GM19351 (cell line): Measurements from ENCODE around the gene TMEM94.

ENCODE experiments used
- ATAC-seq: cut with Tn5 transposase; IDR thresholded peaks from one replicate; pipeline ENCODE4 v1.9.1; 2021; ENCODE audit warnings: mild to moderate bottlenecking, moderate library complexity; ENCODE audit not compliant: unreplicated experiment

Gene TMEM94

DNA sequence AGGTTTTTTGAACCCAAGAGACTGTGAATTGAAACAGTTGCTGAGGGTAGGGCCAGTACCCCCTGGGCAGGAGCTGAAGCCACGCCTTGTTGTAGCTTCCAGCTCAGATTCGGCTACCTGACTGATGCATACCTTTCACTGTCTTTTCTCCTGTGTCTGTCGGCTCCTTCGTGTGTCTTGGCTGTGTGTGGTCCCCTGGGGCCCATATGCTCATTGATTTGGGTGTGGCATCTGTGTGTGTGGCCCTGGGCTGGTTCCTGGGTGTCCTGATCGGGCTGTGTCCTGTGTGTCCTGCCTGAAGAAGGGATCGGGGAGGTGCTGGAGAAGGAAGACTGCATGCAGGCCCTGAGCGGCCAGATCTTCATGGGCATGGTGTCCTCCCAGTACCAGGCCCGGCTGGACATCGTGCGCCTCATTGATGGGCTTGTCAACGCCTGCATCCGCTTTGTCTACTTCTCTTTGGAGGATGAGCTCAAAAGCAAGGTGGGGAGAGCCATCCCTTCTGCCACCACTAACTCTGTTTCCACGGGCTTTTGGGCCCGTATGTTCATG lies 38.0 kb downstream of the TMEM94 start:
- ATAC-seq = no peak

DNA sequence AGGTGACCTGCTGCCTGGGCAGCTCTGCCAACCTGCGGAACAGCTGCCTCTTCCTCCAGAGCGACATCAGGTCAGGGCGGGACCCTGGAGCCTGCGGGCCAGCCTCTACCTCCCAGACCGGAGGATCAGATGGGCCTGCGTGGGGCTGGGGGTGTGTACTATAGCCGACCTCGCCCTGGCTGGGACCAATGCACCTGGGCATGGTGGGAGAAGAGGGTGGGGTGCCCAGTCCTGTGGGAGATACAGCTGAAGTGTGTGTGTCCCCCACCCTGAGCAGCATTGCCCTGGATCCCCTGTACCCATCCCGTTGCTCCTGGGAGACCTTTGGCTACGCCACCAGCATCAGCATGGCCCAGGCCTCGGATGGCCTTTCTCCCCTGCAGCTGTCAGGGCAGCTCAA lies 39.6 kb downstream of the TMEM94 start:
- ATAC-seq = no peak

DNA sequence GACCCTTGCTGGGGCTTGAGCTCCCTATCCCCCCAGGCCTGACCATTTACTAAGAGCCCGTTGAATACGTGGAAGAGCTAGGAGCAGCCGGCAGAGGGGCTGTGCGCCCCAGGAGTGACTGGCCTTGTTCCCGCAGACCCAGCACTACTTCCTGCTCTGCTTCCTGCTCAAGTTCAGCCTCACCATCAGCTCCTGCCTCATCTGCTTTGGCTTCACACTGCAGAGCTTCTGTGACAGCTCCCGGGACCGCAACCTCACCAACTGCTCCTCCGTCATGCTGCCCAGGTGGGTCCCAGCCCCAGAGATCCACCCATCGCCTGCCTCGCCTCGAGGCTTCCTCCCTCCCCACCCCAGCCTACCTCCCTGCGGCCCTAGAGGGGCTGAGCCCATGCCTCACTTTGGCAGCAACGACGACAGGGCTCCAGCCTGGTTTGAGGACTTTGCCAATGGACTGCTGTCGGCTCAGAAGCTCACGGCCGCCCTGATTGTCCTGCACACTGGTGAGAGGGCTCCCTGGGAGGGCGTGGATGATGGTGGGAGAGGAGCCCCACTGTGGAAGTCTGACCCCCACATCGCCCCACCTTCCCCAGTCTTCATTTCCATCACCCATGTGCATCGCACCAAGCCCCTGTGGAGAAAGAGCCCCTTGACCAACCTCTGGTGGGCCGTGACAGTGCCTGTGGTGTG lies 41.7 kb downstream of the TMEM94 start:
- no peak for ATAC-seq

DNA sequence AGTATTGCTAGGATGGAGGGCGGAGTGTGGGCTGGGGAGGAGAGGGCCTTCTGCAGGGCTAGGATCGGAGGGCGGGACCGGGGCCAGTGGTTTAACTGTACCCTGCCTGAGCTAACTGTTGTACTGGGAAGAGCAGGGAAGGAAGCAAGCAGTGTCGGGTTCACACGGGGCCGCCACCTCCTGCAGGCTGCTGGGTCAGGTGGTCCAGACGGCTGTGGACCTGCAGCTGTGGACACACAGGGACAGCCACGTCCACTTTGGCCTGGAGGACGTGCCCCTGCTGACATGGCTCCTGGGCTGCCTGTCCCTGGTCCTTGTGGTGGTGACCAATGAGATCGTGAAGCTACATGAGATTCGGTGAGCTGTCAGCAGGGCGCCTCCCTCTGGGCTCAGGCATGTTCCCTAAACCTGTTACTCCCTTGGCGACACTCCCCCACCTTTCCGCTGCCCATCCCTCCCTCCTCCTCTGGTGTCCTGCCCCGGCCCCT lies 42.3 kb downstream of the TMEM94 start:
- ATAC-seq = no peak

DNA sequence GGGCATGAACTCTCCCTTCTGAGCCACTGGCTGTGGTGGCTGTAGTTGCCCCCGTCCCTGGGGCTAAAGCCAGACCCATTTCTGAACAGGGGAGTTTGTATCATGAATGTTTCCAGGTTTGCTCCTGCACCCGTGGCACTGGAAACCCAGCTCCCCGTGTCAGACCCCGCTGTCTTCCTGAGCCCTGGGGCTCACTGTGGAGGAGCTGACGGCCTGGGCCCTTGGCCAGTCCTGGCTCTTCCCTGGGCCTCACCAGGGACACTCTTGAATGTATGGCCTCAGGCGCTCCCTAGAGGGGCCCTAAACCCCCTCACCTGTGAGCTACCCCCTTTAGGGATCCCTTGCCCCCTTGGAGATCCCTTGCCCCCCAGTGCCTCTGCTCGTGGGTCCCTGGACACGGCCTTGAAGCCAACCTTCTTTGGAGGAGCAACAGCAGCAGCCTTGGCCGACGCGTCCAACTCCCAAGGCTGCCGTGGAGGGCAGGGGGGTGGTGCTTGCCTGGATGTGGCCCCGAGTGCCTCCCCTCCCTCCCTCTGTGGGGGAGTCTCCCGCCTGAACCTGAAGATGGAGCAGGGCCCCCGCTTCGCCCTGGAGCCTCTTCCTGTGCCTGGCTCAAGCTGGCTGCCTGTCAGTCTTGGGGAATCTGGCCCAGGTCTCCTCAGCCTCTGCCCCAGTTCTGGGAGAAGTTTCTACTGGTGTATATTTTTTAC lies 43.0 kb downstream of the TMEM94 start:
- no peak for ATAC-seq

DNA sequence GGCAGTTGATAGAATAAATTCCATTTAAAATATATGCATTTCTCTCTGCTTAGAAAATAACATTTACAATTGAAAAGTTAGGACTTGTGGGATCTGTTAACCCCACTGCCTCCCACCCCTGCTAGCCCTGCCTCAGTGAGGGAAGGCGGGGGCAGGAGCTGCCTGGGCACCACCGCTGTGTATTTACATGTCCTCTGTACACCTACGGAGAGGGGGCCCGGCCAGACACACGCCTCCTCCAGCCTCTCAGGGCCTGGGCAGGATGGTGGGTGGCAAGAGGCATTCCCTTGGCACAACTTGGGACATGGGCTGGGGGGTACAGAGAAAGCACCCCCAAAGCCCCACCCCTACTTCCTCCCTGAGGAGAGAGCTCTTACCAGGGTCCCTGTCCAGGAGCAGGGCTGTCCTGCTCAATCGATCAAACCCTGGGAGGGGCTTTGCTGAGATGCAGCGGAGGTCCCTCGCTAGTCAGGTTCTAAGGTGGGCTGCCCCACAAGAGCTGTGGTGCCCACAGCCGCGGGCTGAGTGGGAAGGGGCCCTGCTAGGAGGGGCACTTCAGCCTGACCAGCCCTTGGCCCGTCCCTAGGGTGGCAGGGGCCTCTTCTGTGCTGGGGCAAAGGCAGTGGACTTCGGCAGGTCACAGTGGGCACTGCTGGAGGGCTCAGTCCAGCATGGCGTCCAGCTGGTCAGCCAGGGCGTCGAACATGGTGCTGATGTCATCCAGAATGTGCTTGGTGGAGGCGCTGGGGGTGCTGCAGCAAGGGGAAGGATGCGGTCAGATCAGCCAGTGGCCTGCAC lies 44.2 kb downstream of the TMEM94 start:
- no peak for ATAC-seq

DNA sequence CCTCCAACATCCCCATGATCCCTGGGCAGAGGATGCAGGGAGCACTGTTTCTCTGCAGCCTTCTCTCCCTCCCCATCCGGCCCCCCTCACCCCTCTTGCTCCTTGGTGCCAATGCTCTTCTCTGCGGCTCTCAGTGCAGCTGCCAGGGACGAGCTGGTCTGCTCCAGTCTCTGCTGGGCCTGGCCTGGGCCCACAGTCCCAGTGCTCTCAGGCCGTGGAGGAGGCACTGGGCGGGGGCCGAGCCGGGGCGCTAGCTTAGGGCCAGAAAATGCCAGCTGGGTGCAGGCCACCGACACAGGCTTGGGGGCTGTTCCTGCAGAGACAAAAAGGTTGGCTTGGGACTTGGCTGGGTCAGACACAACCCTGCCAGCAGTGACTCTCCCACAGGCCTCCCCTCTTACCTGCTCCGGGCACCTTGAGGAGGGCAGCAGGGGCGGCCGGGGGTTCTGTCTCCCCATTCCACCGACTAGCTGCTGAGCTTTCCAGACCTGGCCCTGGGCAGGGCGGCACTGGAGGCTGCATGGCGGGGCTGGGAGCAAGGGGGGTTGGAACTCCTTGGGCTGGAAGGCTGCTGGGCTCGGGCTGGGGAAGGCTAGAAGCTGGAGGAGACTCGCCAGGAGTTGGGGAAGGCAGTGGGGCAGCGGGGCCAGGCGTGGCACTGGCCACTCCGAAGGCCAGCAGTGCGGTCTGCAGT lies 45.1 kb downstream of the TMEM94 start:
- no peak for ATAC-seq

DNA sequence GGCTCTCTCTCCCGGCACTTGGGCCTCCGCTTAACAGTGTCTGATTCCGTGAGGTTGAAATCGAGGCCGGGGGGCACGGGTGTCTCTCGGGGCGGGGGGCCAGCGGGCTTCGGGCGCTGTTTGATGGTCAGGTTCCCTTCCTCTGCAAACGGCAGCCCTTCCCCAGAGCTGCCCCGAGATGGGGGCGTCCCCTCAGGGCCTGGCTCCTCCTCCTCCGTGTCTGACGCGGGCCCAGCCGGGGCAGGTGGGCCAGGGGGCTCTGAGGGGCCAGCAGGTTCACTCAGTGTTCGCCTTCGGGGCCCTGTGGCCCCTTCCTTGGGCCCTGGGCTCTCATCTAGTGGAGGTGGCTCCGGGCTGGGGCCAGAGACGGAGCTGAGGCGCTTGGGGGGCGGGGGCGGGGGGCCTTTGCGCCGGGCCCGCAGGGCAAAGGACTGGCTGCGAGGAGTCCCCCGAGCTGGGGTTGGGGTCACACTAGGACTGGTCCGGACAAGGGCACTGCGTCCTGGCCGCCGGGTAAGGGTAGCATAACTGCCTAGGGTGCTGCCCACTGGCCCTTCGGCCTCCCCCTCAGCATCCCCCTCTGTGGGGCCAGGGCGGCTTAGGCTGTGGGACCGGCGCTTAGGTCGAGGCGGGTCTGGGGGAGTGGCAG lies 45.8 kb downstream of the TMEM94 start:
- no peak for ATAC-seq

DNA sequence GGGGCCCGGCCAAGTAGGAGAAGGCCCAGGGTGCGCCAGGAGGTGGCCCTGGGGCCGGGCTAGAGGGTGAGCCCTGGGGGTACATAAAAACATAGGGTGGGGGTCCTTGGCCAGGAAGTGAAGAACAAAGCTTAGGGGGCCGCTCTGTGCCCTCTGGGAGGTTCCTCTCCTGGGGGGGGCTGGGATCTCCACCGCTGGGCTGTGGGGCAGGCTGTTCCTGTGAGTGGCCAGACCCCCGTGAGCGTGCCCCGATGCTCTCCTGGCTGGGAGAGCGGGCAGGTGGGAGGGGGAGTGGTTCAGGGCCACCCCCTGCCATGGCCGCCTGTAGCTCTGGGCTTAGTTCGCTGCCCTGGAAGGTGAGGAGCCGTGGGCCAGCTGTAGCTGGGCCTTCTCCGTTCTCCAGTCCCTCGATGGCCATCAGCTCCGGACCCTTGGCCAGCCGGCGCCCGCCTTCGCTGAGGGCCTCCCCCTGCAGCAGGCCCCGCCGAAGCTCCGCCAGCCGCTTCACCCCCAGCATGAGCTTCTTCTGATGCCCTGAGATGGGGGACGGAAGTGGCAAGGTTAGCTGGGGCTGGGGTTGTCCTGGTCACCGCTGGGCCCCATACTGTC lies 46.4 kb downstream of the TMEM94 start:
- no peak for ATAC-seq

DNA sequence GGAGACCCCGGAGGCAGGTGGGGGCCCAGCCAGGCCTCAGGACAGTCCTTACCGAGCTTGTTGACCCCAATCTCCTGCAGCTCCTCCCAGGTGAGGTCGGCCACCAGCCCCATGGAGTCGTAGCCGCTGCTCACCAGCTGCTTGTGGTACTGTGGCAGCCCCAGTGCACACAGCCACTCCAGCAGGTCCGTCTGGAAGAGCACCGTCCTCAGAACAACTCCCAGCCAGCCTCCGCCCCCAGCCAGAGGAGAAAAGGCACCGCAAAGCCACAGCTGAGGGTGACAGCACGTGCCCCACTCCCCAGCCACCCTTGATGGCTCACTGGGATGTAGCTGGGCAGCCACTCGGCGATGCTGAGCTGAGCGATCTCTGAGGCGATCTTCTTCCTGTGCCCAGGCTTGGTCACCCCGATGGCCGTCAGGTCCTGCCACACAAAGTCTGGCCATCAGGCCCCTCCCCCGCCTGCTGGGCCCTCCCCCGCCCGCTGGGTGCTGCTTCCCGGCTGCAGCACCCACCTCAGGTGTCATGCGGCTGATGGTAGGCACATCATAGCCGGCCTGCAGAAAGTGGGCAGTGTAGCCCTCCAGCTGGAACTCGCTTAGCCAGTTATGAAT lies 47.0 kb downstream of the TMEM94 start:
- no peak for ATAC-seq

DNA sequence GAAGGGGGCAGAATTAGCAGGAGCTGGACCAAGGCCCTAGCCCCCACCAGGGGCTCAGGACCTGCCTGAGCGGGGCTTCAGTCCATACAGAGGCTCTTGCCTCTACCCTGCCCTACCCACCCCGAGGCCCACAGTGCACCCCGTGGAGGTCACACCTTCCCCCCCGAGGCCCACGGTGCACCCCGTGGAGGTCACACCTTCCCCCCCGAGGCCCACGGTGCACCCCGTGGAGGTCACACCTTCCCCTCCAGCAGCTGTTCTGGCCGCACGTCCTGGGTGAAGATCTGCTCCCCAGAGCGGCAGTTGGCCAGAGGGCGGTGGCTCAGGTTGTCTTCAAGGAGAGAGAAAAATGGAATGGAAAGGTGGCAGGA lies 47.5 kb downstream of the TMEM94 start:
- ATAC-seq = no peak

DNA sequence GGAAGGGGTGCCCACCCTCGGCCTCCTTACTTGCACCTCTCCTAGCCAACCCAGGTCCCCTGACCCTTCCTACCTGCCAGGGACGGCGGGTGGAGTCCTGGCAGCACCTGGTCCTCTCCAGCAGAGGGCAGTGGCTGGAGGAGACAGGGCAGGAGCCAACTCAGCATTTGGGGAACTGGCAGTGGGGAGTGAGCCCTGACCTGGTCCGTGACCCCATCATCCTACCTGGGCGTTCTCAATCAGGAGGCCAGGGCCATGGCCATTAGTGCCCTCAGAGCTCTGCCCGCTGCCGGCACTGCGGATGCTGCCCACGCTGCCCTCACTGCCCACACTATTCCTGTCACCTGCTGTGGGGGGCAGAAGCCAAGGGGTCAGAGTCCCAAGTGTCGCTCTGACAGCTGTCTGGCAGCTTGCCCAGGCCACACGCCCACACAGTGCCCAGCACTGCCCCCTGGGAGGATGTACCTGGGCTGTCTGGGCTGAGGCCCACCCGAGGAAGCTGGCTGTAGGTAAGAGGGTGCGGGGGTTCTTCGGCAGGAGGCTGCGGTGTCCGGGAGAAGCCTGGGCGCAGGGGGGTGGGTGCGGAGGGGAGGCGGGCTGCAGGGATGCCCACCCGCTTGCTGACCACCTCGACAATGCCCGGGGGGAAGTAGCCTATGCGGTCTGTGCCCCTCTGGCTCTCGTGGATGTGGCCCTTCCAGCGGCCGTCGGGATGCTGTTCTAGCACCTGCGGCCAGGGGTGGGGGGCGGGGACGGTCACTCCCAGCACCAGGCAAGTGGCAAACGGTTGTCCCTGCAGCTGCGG lies 48.1 kb downstream of the TMEM94 start:
- ATAC-seq = no peak

DNA sequence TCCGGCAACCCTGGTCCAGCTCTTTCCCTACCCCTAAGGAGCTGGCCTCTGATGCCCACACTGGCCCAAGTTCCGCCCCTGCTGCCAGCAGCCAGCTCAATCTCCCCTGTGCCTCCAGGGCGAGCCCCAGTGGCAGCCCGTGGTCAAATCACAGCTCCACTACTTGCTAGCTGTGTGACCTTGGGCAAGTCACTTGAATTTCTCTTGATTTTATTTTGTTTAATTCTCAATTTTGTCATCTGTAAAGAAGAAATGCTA lies 48.6 kb downstream of the TMEM94 start:
- no peak for ATAC-seq

DNA sequence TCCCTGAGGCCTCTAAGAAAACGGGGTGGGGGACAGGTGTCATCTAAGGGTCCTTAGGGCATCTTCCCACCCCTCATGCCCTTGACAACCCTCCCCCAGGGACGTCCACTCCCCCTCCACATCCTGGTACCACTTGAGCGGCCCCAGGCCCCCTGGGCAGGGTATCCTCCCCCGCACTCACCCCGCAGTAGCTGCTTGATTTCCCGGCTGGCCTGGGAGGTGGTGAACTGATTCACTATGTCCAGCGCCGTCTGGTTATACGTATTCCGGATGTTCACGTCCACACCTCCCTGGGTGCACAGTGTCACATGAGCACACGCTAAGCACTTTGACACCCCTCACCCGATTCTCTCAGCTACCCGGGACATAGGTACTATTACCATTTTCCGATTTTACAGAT lies 49.2 kb downstream of the TMEM94 start:
- no peak for ATAC-seq

DNA sequence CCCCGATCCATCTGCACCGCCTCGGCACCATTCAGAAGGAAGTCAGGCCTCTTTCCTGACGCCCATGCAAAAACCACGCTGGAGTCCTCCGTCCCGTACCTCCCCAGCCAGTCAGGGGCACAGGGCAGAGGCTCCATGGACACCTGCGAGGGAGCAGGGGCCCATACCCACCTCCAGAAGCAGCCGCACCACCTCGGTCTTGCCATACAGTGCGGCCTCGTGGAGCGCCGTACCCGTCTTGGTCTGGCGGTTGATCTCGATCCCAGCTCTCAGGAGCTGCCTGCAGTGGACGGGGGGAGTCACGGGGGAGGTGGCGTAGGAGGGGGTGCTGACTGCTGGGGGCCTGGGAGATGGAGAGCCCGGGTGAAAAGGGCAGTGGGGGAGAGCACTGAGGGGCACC lies 49.7 kb downstream of the TMEM94 start:
- ATAC-seq = no peak

DNA sequence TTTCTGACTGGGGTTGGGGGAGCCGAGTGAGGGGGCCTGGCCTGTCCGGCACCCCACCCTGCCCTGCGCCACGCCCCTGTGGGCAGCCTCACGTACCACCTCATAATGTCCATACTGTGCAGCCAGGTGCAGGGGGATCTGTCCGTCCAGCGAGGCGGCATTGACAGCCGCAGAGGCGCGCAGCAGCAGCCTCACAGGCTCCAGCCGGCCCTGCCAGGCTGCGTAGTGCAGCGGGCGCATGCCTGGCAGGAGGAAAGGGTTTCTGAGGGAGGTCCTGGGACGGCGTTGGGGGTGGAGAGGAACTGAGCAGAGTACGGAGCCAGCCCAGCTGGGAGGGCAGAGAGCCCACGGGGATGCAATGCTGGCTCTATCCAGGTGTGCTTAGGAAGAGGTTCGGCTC lies 50.5 kb downstream of the TMEM94 start:
- no peak for ATAC-seq

DNA sequence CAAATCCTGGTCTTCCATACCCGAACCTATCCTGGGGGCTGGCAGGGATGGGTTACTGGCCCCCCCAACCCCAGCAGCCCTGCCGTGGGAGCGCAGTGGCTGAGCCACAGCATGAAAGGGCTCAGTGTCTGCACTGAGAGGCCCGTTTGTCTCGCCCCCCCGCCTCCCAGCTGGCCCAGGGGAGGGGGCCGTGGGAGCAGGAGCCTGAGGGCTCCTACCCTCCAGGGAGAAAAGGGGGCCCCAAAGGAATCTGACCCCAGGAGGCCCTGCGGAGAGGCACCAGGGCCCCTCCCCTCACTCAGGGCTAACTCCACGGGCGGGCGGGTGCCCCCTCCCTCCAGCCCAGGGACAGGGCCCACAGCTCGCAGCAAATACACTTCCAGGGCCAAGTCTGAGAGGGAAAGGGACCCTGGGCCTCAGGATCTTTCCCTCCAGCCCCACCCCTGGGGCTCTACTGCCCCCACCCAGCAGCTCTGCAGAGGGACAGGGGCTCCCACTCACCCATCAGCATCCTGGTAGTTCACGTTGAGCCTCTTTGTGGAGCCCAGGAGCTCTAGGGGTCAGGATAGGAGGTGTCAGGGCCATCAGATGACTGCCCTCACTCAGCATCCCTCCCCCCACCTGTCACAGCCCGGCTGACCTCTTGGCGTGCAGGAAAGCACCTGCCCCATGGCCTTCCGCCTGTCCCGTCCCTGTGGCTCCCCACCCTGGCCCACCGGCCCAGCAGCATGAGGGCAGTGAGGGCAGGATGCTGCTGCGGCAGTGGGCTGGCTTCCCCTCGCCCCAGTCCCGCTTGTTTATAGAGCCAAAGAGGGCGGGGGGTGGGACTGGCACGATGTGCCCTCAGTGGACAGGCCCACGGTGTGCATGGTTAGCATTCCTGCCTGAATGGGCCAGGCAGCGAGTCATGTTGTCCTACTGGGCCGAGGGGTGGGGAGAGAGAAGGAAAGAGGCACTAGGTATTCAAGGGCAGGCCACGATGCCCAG lies 51.6 kb downstream of the TMEM94 start:
- ATAC-seq = no peak

DNA sequence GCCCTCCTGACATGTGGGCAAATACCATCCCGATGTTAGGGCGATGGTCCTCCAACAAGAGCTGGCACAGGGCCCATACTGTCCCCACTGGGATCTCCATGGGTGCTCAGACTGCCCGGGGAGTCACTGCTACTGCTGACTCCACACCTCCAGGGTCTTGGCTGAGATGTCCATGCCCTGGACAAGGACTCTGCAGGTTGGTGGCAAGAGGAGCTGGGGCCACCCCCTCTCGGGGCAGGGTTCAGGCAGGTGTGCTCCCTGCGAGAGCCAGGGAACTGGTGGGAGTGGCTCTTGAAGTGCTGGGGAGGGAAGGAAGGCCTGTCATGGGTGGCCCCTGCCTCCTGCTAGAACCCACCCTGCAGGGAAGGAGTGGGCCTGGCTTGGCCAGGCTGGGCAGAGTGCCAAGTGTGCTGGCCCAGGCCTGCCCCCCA lies 52.5 kb downstream of the TMEM94 start:
- no peak for ATAC-seq
